Immature natural killer cell (primary cell): ENCODE data around the gene CSH2. TPM values are rescaled to one million over a fixed set of nuclear protein-coding genes. Genes with fewer than 3 reads are reported as not detected.
"Not testable (repeated sequence)": the region's sequence is repeated elsewhere in the genome, so short reads cannot be mapped to it uniquely, and the experiment has no call there.

ENCODE experiments used
- DNase-seq, 3 donors: peaks; one replicate each; pipeline ENCODE4 v3.0.0; 2022; ENCODE audit warnings: mixed read lengths in 1 of 3
- H3K27ac Mint-ChIP-seq, 6 donors: one replicate each; pipeline ENCODE4 v1.8.0; 2020; ENCODE audit warnings: mixed read lengths in 6 of 6, mild to moderate bottlenecking in 5 of 6, inconsistent platforms in 4 of 6, moderate library complexity in 3 of 6
- H3K27me3 Mint-ChIP-seq, 3 donors: one replicate each; pipeline ENCODE4 v1.8.0; 2020 to 2021; ENCODE audit warnings: low read depth in 3 of 3, mild to moderate bottlenecking in 3 of 3, mixed read lengths in 3 of 3, moderate library complexity in 3 of 3, inconsistent platforms in 1 of 3
- H3K36me3 Mint-ChIP-seq, 3 donors: one replicate each; pipeline ENCODE4 v1.8.0; 2020; ENCODE audit warnings: mixed read lengths in 3 of 3, inconsistent platforms in 2 of 3, mild to moderate bottlenecking in 2 of 3
- H3K4me1 Mint-ChIP-seq, 2 donors: one replicate each; pipeline ENCODE4 v1.8.0; 2020; ENCODE audit warnings: inconsistent platforms in 2 of 2, mild to moderate bottlenecking in 2 of 2, mixed read lengths in 2 of 2, moderate library complexity in 1 of 2
- H3K4me3 Mint-ChIP-seq, 5 donors: one replicate each; pipeline ENCODE4 v1.8.0; 2020; ENCODE audit warnings: mild to moderate bottlenecking in 5 of 5, mixed read lengths in 5 of 5, inconsistent platforms in 3 of 5, moderate library complexity in 3 of 5
- H3K9me3 Mint-ChIP-seq, 6 donors: one replicate each; pipeline ENCODE4 v1.8.0; 2020; ENCODE audit warnings: mild to moderate bottlenecking in 6 of 6, mixed read lengths in 6 of 6, inconsistent platforms in 4 of 6, moderate library complexity in 3 of 6
- polyA plus RNA-seq, 3 donors: library from polyadenylated mRNA; unstranded; fragments of 300-500 nt; fragmentation: Illumina TruSeq; gene quantifications; one replicate each; pipeline ENCODE4 v1.2.3, GENCODE V29; 2021

The CSH2 gene
- polyA plus RNA-seq: not detected

- H3K9me3 Mint-ChIP-seq, H3K4me1 Mint-ChIP-seq, H3K36me3 Mint-ChIP-seq, DNase-seq, H3K4me3 Mint-ChIP-seq, H3K27ac Mint-ChIP-seq, H3K27me3 Mint-ChIP-seq: not testable (repeated sequence)
These were observed at the start of gene CSH2 for GRCh38 chr17:63873577-63873976. Gene CSH2 (minus strand): TSS chr17:63873677. CDS start chr17:63873614, 63 bp downstream.

DNA sequence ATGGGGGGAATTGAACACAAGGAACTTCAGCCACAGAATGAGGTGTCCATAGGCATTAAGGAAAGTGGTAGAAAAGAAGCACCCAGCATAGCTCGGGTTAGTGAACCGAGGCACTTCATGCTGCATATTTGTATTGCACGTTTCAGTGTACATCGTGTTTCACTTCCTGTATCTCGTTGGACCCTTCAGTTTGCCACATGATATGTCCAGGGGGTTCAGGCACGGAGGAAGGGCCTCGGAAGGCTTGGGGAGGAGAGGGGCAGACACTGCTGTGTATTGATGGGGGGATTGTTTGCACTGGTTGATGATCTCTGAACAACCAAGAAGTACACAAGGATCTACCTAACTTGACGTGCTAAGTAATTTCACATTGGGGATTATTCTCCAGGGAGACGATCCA, 48.9 kb upstream of the CSH2 start:
- not testable (repeated sequence) for H3K27ac Mint-ChIP-seq, H3K4me1 Mint-ChIP-seq, H3K9me3 Mint-ChIP-seq, DNase-seq, H3K36me3 Mint-ChIP-seq, H3K27me3 Mint-ChIP-seq, H3K4me3 Mint-ChIP-seq

- H3K27ac Mint-ChIP-seq, H3K36me3 Mint-ChIP-seq, H3K27me3 Mint-ChIP-seq, H3K4me3 Mint-ChIP-seq, H3K9me3 Mint-ChIP-seq, DNase-seq, H3K4me1 Mint-ChIP-seq: not testable (repeated sequence)
These were observed 47.3 kb upstream of the CSH2 start for GRCh38 chr17:63920779-63921178.

- peak overlapping the region in 4 of 6 donors; percentile 34 to 58 (median 49) for H3K27ac Mint-ChIP-seq
These were observed 46.6 kb upstream of the CSH2 start for GRCh38 chr17:63920050-63920449.

GRCh38 chr17:63919311-63919723, 45.8 kb upstream of the CSH2 start:
- Mint-ChIP-seq H3K36me3 (no peaks in the 10 kb centered on the region), H3K4me3 (no peak overlapping the region), H3K27ac (peak overlapping the region in 4 of 6 donors; percentile 55 to 88 (median 72)), H3K4me1 (peaks cover 6 to 8% of the 10 kb centered on the region in 2 donors), H3K9me3 (no peaks in the 10 kb centered on the region), H3K27me3 (peaks cover 0 to 3% (median 0%) of the 10 kb centered on the region in 3 donors)
- DNase-seq: peak; percentile 77 to 80 (median 78)

More at GRCh38 chr17:63920050-63920449, 46.6 kb upstream of the CSH2 start:
- not testable (repeated sequence) for H3K9me3 Mint-ChIP-seq, H3K4me3 Mint-ChIP-seq, H3K4me1 Mint-ChIP-seq, H3K27me3 Mint-ChIP-seq, DNase-seq, H3K36me3 Mint-ChIP-seq

DNA sequence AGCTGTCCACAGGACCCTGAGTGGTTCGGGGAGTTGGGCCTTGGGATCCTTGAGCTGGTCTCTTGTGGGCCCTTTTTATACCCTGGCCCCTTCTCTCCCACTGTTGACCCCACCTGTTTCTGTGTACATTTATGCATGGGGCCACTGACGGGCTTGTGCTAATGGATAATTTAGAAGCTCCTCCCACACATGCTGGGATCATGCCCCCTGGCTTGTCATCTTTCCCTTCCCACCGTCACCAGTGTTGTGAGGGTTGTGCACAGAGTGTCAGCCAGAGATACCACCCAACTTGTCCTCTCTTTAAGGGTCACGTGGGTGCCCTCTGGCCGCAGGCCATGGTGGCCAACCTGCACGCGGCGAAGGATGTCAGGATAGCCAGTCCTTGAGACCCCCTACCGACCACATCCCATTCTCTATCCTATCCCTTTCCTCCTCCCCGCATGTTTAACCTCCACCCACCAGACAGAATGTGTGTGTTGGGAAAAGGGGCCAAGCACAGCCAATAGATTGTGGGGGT, 45.4 kb upstream of the CSH2 start, which contains the start of gene GH1:
Gene GH1 (minus strand): TSS at position 51 of the 517 bp plus-strand sequence. CDS start 63 bp downstream, outside the sequence.
- not testable (repeated sequence) for H3K27me3 Mint-ChIP-seq, H3K36me3 Mint-ChIP-seq, H3K4me3 Mint-ChIP-seq, H3K9me3 Mint-ChIP-seq, H3K4me1 Mint-ChIP-seq, DNase-seq
- H3K27ac Mint-ChIP-seq: peak within 1 kb of the TSS in 4 of 6 donors; percentile 55 to 88 (median 72)

DNA sequence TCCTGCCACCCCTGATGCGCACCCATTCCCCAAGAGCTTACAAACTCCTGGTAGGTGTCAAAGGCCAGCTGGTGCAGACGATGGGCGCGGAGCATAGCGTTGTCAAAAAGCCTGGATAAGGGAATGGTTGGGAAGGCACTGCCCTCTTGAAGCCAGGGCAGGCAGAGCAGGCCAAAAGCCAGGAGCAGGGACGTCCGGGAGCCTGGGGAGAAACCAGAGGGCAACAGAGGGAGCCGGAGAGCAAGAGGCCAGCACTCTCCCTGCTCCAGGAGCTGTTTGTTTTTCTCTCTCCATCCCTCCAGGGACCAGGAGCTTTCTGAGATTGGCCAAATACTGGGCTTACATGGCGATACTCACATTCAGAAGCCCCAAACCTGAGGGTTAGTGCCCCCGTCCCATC, 44.8 kb upstream of the CSH2 start:
- H3K36me3 Mint-ChIP-seq: no peaks in the 10 kb centered on the region
- no peak overlapping the region for H3K27ac Mint-ChIP-seq
- no peaks in the 10 kb centered on the region for H3K9me3 Mint-ChIP-seq
- H3K4me1 Mint-ChIP-seq: peaks cover 6 to 8% of the 10 kb centered on the region in 2 donors
- H3K27me3 Mint-ChIP-seq: peaks cover 0 to 3% (median 0%) of the 10 kb centered on the region in 3 donors
- DNase-seq: no peak
- no peak overlapping the region for H3K4me3 Mint-ChIP-seq

DNA sequence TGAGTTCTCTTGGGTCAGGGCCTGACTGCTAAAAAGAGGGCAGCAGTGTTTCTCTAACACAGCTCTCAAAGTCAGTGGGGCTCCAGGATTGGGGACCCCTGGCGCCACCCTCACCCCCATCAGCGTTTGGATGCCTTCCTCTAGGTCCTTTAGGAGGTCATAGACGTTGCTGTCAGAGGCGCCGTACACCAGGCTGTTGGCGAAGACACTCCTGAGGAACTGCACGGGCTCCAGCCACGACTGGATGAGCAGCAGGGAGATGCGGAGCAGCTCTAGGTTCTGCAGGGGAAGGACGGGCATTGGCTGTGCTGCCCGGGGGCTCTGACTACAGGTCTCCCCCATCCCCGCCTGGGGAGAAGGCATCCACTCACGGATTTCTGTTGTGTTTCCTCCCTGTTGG, 44.2 kb upstream of the CSH2 start:
- Mint-ChIP-seq H3K4me3 (no peak overlapping the region), H3K27ac (no peak overlapping the region), H3K4me1 (peaks cover 6 to 8% of the 10 kb centered on the region in 2 donors)

DNA sequence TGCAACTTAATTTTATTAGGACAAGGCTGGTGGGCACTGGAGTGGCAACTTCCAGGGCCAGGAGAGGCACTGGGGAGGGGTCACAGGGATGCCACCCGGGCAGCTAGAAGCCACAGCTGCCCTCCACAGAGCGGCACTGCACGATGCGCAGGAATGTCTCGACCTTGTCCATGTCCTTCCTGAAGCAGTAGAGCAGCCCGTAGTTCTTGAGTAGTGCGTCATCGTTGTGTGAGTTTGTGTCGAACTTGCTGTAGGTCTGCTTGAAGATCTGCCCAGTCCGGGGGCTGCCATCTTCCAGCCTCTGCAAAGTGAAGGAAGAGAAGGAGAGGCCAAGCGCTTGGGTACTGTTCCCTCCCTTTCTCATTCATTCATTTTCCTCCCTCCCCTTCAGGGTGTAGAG, 43.7 kb upstream of the CSH2 start:
- not testable (repeated sequence) for H3K27me3 Mint-ChIP-seq, DNase-seq, H3K4me3 Mint-ChIP-seq, H3K27ac Mint-ChIP-seq, H3K36me3 Mint-ChIP-seq, H3K4me1 Mint-ChIP-seq, H3K9me3 Mint-ChIP-seq

More for the DNA sequence above, 44.2 kb upstream of the CSH2 start:
- Mint-ChIP-seq H3K27me3 (peaks cover 0 to 3% (median 1%) of the 10 kb centered on the region in 3 donors), H3K9me3 (no peaks in the 10 kb centered on the region), H3K36me3 (no peaks in the 10 kb centered on the region)
- DNase-seq: no peak

DNA sequence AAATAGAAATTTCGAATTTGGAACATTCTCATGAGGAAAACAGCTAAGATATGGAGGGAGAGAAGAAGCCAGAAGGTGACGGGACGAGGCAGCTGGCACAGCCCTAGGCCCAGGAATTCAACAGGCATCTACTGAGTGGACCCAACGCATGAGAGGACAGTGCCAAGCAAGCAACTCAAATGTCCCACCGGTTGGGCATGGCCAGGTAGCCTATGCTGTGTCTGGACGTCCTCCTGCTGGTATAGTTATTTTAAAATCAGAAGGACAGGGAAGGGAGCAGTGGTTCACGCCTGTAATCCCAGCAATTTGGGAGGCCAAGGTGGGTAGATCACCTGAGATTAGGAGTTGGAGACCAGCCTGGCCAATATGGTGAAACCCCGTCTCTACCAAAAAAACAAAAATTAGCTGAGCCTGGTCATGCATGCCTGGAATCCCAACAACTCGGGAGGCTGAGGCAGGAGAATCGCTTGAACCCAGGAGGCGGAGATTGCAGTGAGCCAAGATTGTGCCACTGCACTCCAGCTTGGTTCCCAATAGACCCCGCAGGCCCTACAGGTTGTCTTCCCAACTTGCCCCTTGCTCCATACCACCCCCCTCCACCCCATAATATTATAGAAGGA, 43.2 kb upstream of the CSH2 start:
- peak overlapping the region in 1 of 6 donors; percentile 24 for H3K27ac Mint-ChIP-seq

GRCh38 chr17:63915753-63916152, 42.3 kb upstream of the CSH2 start:
- not testable (repeated sequence) for H3K27me3 Mint-ChIP-seq, H3K4me3 Mint-ChIP-seq, DNase-seq, H3K36me3 Mint-ChIP-seq, H3K9me3 Mint-ChIP-seq
- Mint-ChIP-seq H3K27ac (peak overlapping the region in 1 of 6 donors; percentile 4), H3K4me1 (peaks cover 8 to 11% of the 10 kb centered on the region in 2 donors)

More for the DNA sequence above, 43.2 kb upstream of the CSH2 start:
- Mint-ChIP-seq H3K4me3 (no peak overlapping the region), H3K4me1 (peaks cover 8 to 9% of the 10 kb centered on the region in 2 donors), H3K9me3 (no peaks in the 10 kb centered on the region), H3K27me3 (peaks cover 2 to 5% (median 4%) of the 10 kb centered on the region in 3 donors), H3K36me3 (no peaks in the 10 kb centered on the region)
- no peak for DNase-seq

- Mint-ChIP-seq H3K27ac (peak overlapping the region in 1 of 6 donors; percentile 17), H3K27me3 (peaks cover 2 to 8% (median 5%) of the 10 kb centered on the region in 3 donors), H3K4me3 (no peak overlapping the region), H3K9me3 (peaks cover 0 to 1% (median 0%) of the 10 kb centered on the region in 6 donors), H3K36me3 (no peaks in the 10 kb centered on the region), H3K4me1 (peaks cover 7 to 10% of the 10 kb centered on the region in 2 donors)
- no peak for DNase-seq
These were observed 41.0 kb upstream of the CSH2 start for GRCh38 chr17:63914471-63914870.

DNA sequence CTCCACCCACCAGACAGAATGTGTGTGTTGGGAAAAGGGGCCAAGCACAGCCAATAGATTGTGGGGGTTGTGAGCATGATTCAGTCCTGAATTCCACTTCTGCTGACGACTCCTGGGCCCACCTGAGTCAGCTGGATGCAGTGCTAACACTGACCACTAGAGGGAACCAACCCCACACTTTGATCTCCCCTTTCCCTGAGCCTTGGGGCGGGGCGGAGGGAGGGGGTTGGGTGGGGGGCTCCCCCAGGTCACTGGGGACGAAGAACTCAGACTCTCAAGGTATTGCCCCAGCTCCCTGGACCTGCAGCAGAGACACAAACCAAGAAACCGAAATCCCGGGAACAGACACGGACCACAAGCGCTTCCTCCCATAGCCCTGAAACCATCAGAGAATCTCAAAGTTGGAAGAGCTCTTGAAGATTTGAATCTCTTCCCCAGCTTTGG, 38.2 kb upstream of the CSH2 start:
- peak; percentile 53 to 64 (median 61) for DNase-seq
- Mint-ChIP-seq H3K4me3 (no peak overlapping the region), H3K27ac (peak overlapping the region in 1 of 6 donors; percentile 30), H3K36me3 (no peaks in the 10 kb centered on the region), H3K27me3 (peaks cover 2 to 8% (median 5%) of the 10 kb centered on the region in 3 donors), H3K4me1 (peaks cover 0 to 5% of the 10 kb centered on the region in 2 donors), H3K9me3 (peaks cover 0 to 1% (median 0%) of the 10 kb centered on the region in 6 donors)

- Mint-ChIP-seq H3K9me3 (peaks cover 0 to 1% (median 0%) of the 10 kb centered on the region in 6 donors), H3K36me3 (no peaks in the 10 kb centered on the region), H3K4me1 (peaks cover 0 to 5% of the 10 kb centered on the region in 2 donors), H3K27ac (peak within 1 kb of the TSS in 1 of 6 donors; percentile 30), H3K4me3 (no peak within 1 kb of the TSS), H3K27me3 (peaks cover 2 to 8% (median 5%) of the 10 kb centered on the region in 3 donors)
- DNase-seq: peak in 2 of 3 donors; percentile 6 to 11
These were observed 37.7 kb upstream of the CSH2 start, which contains the start of gene CSHL1 for GRCh38 chr17:63911041-63911635. Gene CSHL1 (minus strand): TSS chr17:63911258. CDS start chr17:63911196, 62 bp downstream.
